Fibroblast of lung (primary cell): ENCODE data around the gene MGAT4C.

ENCODE experiments used
- CTCF ChIP-seq, 2 donors: IDR thresholded peaks in 1 of 2; conservative IDR thresholded peaks in 1 of 2; 1 replicate in 1 of 2; 2 replicates in 1 of 2; pipeline ENCODE4 v1.5.1; 2011 to 2012; ENCODE audit warnings: low read length in 2 of 2, control low read depth in 1 of 2, inconsistent platforms in 1 of 2, low read depth in 1 of 2, mild to moderate bottlenecking in 1 of 2
- EZH2 ChIP-seq: IDR thresholded peaks from 2 replicates; pipeline ENCODE4 v1.5.1; 2012; ENCODE audit warnings: low read length, control low read depth, mild to moderate bottlenecking; ENCODE audit errors: missing control alignments

- TF ChIP-seq CTCF (conservative IDR thresholded peaks at IDR 0.05 in 1 of 2, IDR thresholded peaks at IDR 0.05 in 1 of 2; ENCODE audit: low read depth in 1 of 2, low read length in 2 of 2) (no peak), EZH2 (no peak)
Observed at GRCh38 chr12:86261578-86261977, 5.4 kb upstream of the MGAT4C start.
